Caco-2 (cell line): ENCODE data around the gene SEMA4D. TPM values are rescaled to one million over a fixed set of nuclear protein-coding genes. Genes with fewer than 3 reads are reported as not detected.

Source experiments
- BruUV-seq: library from RNA; stranded (reverse); fragments of 400-500 nt; replicated peaks from 2 replicates; lab custom pipeline; 2021; lab: Mats Ljungman, UMichigan
- CTCF ChIA-PET: fragments of 300-600 bp; sonication (Branson Sonifier 250); formaldehyde crosslinking; loops from one replicate; lab custom pipeline; 2022; ENCODE audit warnings: antibody characterized with exemption; lab: Charles Lee
- POLR2A ChIA-PET: fragments of 300-600 bp; sonication (Branson Sonifier 250); formaldehyde crosslinking; loops from one replicate; lab custom pipeline; 2022; ENCODE audit warnings: antibody characterized with exemption; lab: Charles Lee
- DNase-seq, 2 experiments: peaks; one replicate each; pipeline versions ENCODE4 v3.0.0 to v3.0.0-alpha.2; 2020 to 2022
- H3K27me3 ChIP-seq: replicated peaks from 2 replicates; pipeline ENCODE4 v1.6.0; 2011; ENCODE audit warnings: low read length; ENCODE audit not compliant: control insufficient read depth, insufficient read depth
- H3K36me3 ChIP-seq: 2 replicates; pipeline ENCODE4 v1.5.1; 2011; ENCODE audit warnings: low read length; ENCODE audit not compliant: control insufficient read depth, insufficient read depth
- H3K4me1 ChIP-seq: fragments of 250-450 bp; sonication (Bioruptor Pico); 2 replicates; pipeline ENCODE4 v1.5.1; 2020; ENCODE audit warnings: mild to moderate bottlenecking
- H3K4me3 ChIP-seq: 2 replicates; pipeline ENCODE4 v1.5.1; 2011; ENCODE audit warnings: low read depth, mild to moderate bottlenecking, control low read depth, low read length
- H3K9me3 ChIP-seq: fragments of 250-450 bp; sonication (Bioruptor Pico); 2 replicates; pipeline ENCODE4 v1.5.1; 2020; ENCODE audit warnings: mild to moderate bottlenecking, moderate library complexity
- H3K27ac Mint-ChIP-seq: one replicate; pipeline ENCODE4 v1.8.0; 2022; ENCODE audit warnings: mixed read lengths; ENCODE audit not compliant: unreplicated experiment
- H3K27me3 Mint-ChIP-seq: one replicate; pipeline ENCODE4 v1.8.0; 2022; ENCODE audit warnings: mixed read lengths; ENCODE audit not compliant: insufficient read depth, unreplicated experiment
- H3K36me3 Mint-ChIP-seq: one replicate; pipeline ENCODE4 v1.8.0; 2022; ENCODE audit warnings: mild to moderate bottlenecking, mixed read lengths; ENCODE audit not compliant: insufficient read depth, unreplicated experiment
- H3K4me1 Mint-ChIP-seq: one replicate; pipeline ENCODE4 v1.8.0; 2022; ENCODE audit warnings: low read depth, mixed read lengths; ENCODE audit not compliant: unreplicated experiment
- H3K4me3 Mint-ChIP-seq: one replicate; pipeline ENCODE4 v1.8.0; 2022; ENCODE audit warnings: mild to moderate bottlenecking, moderate library complexity, mixed read lengths; ENCODE audit not compliant: unreplicated experiment
- H3K9me3 Mint-ChIP-seq: one replicate; pipeline ENCODE4 v1.8.0; 2022; ENCODE audit warnings: mixed read lengths; ENCODE audit not compliant: unreplicated experiment
- CTCF ChIP-seq, 2 experiments: fragments of 200-600 bp in 1 of 2; IDR thresholded peaks; 1 replicate in 1 of 2; 2 replicates in 1 of 2; pipeline versions ENCODE4 v1.5.1 to v1.8.0; 2011 to 2022; ENCODE audit warnings: antibody characterized with exemption in 1 of 2, control low read depth in 1 of 2, inconsistent platforms in 1 of 2, low read depth in 1 of 2, low read length in 1 of 2, mild to moderate bottlenecking in 1 of 2, moderate library complexity in 1 of 2; ENCODE audit not compliant: insufficient read depth in 1 of 2, severe bottlenecking in 1 of 2, unreplicated experiment in 1 of 2
- intact Hi-C: fragments of 100-400 bp; cut with micrococcal nuclease; formaldehyde crosslinking; loops from one replicate; pipeline ENCODE4 v1.10.0; 2022; ENCODE audit not compliant: unreplicated experiment
- total RNA-seq: library from RNA; stranded (reverse); gene quantifications from 2 replicates; pipeline ENCODE4 v1.2.3, GENCODE V29; 2022

SEMA4D gene
- total RNA-seq, 1 experiment from 2014 or later = 17.1 TPM

GRCh38 chr9:89391585-89391984 lies 106.3 kb downstream of the SEMA4D start:
- TF ChIP-seq CTCF (IDR thresholded peaks at IDR 0.05; ENCODE audit: insufficient read depth in 1 of 2, low read depth in 1 of 2, low read length in 1 of 2, severe bottlenecking in 1 of 2, unreplicated experiment in 1 of 2) = no peak
- no peaks in the 10 kb centered on the region for H3K36me3 ChIP-seq
- Mint-ChIP-seq H3K4me1 (no peaks in the 10 kb centered on the region), H3K4me3 (no peak overlapping the region), H3K36me3 (peaks cover 7% of the 10 kb centered on the region), H3K9me3 (no peaks in the 10 kb centered on the region), H3K27ac (no peak overlapping the region), H3K27me3 (no peaks in the 10 kb centered on the region)
- intact Hi-C loops = no loop called here
- BruUV-seq = no TSS peak
- H3K9me3 ChIP-seq = no peaks in the 10 kb centered on the region
- no peaks in the 10 kb centered on the region for H3K27me3 ChIP-seq
- ChIA-PET CTCF (no interaction called here), POLR2A (no interaction called here)
- peaks cover 4% of the 10 kb centered on the region; the same call in 1 of the 2 replicates for H3K4me1 ChIP-seq
- H3K4me3 ChIP-seq = no peak overlapping the region
- no peak for DNase-seq

- peaks cover 4% of the 10 kb centered on the region; the same call in 1 of the 2 replicates for H3K4me1 ChIP-seq
- H3K27ac Mint-ChIP-seq = no peak overlapping the region
- H3K36me3 Mint-ChIP-seq = peaks cover 7% of the 10 kb centered on the region
- H3K4me3 ChIP-seq = no peak overlapping the region
- H3K4me3 Mint-ChIP-seq = no peak overlapping the region
- CTCF ChIA-PET = no interaction called here
- no TSS peak for BruUV-seq
- no peaks in the 10 kb centered on the region for H3K9me3 ChIP-seq
- intact Hi-C loops = no loop called here
- H3K27me3 Mint-ChIP-seq = no peaks in the 10 kb centered on the region
- TF ChIP-seq CTCF (IDR thresholded peaks at IDR 0.05; ENCODE audit: insufficient read depth in 1 of 2, low read depth in 1 of 2, low read length in 1 of 2, severe bottlenecking in 1 of 2, unreplicated experiment in 1 of 2) = no peak
- POLR2A ChIA-PET = no interaction called here
- DNase-seq = no peak
- H3K27me3 ChIP-seq = no peaks in the 10 kb centered on the region
- no peaks in the 10 kb centered on the region for H3K36me3 ChIP-seq
- H3K4me1 Mint-ChIP-seq = no peaks in the 10 kb centered on the region
- no peaks in the 10 kb centered on the region for H3K9me3 Mint-ChIP-seq
These were observed 107.3 kb downstream of the SEMA4D start for GRCh38 chr9:89390578-89391116.

- intact Hi-C loops = no loop called here
- Mint-ChIP-seq H3K9me3 (no peaks in the 10 kb centered on the region), H3K4me1 (no peaks in the 10 kb centered on the region), H3K4me3 (no peak overlapping the region), H3K27ac (no peak overlapping the region), H3K36me3 (peaks cover 7% of the 10 kb centered on the region), H3K27me3 (no peaks in the 10 kb centered on the region)
- Histone ChIP-seq H3K9me3 (no peaks in the 10 kb centered on the region), H3K4me3 (no peak overlapping the region), H3K27me3 (no peaks in the 10 kb centered on the region), H3K4me1 (peaks cover 4% of the 10 kb centered on the region; the same call in 1 of the 2 replicates), H3K36me3 (no peaks in the 10 kb centered on the region)
- no peak for DNase-seq
- no peak for TF ChIP-seq CTCF (IDR thresholded peaks at IDR 0.05; ENCODE audit: insufficient read depth in 1 of 2, low read depth in 1 of 2, low read length in 1 of 2, severe bottlenecking in 1 of 2, unreplicated experiment in 1 of 2)
- no TSS peak for BruUV-seq
- POLR2A ChIA-PET = no interaction called here
- CTCF ChIA-PET = no interaction called here
These were observed 107.8 kb downstream of the SEMA4D start for GRCh38 chr9:89390068-89390555.
